Fibroblast of upper back skin (primary cell): Measurements from ENCODE around the gene SLC33A1.

Experiments used
- DNase-seq: peaks from one replicate; pipeline ENCODE4 v3.0.0-alpha.2; 2013

SLC33A1 gene

GRCh38 chr3:155785662-155786295 lies 68.4 kb downstream of the SLC33A1 start:
- DNase-seq, result no peak

GRCh38 chr3:155782390-155782953 lies 71.8 kb downstream of the SLC33A1 start:
- no peak for DNase-seq

- DNase-seq, result no peak
Observed at GRCh38 chr3:155780291-155780690, 73.9 kb downstream of the SLC33A1 start.

GRCh38 chr3:155778462-155778861 lies 75.8 kb downstream of the SLC33A1 start:
- peak; percentile 39 for DNase-seq

- no peak for DNase-seq
Observed at GRCh38 chr3:155772801-155773200, 81.4 kb downstream of the SLC33A1 start.

GRCh38 chr3:155771126-155771525 lies 83.1 kb downstream of the SLC33A1 start:
- no peak for DNase-seq
